Coronary artery (tissue), 2 donors: ENCODE measurements around the gene CBS.
"Not testable (repeated sequence)": the region's sequence is repeated elsewhere in the genome, so short reads cannot be mapped to it uniquely, and the experiment has no call there.

Source experiments
- DNase-seq: peaks from one replicate; pipeline ENCODE4 v3.0.0-alpha.2; 2017; ENCODE audit warnings: low spot score
- H3K27ac ChIP-seq, 2 donors: fragments of 200-600 bp; sonication (generic); one replicate each; pipeline ENCODE4 v1.5.1; 2016 to 2019
- H3K4me3 ChIP-seq: fragments of 200-600 bp; sonication (generic); 2 replicates; pipeline ENCODE4 v1.5.1; 2016; ENCODE audit warnings: mild to moderate bottlenecking, moderate library complexity
- TF ChIP-seq, protein P1 (sequence below): fragments of 200-600 bp; sonication (generic); IDR thresholded peaks from one replicate; pipeline ENCODE4 v1.5.1; 2019; ENCODE audit warnings: antibody characterized with exemption

CBS gene

DNA sequence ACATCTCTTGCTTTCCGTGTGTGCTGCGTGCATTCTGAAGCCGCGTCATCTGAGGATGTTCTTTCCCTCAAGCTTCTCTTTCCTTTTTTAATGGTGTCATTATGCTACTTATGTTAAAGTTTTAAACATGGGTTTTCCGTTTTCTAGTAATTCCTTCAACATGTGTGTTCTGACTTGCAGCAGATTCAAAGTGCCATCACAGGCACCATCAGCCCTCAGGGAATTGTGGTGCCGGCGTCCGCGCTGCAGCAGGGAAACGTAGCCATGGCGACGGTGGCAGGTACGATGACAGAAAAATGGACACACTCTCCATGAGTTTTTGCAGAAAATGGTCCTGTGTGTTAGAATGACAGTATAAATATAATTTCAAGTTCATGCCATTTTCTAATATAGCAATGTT, 58.9 kb downstream of the CBS start:
- no peak for DNase-seq
- Histone ChIP-seq H3K4me3 (no peak overlapping the region), H3K27ac (no peak overlapping the region)
- TF ChIP-seq, protein P1, sequence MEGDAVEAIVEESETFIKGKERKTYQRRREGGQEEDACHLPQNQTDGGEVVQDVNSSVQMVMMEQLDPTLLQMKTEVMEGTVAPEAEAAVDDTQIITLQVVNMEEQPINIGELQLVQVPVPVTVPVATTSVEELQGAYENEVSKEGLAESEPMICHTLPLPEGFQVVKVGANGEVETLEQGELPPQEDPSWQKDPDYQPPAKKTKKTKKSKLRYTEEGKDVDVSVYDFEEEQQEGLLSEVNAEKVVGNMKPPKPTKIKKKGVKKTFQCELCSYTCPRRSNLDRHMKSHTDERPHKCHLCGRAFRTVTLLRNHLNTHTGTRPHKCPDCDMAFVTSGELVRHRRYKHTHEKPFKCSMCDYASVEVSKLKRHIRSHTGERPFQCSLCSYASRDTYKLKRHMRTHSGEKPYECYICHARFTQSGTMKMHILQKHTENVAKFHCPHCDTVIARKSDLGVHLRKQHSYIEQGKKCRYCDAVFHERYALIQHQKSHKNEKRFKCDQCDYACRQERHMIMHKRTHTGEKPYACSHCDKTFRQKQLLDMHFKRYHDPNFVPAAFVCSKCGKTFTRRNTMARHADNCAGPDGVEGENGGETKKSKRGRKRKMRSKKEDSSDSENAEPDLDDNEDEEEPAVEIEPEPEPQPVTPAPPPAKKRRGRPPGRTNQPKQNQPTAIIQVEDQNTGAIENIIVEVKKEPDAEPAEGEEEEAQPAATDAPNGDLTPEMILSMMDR: no peak

DNA sequence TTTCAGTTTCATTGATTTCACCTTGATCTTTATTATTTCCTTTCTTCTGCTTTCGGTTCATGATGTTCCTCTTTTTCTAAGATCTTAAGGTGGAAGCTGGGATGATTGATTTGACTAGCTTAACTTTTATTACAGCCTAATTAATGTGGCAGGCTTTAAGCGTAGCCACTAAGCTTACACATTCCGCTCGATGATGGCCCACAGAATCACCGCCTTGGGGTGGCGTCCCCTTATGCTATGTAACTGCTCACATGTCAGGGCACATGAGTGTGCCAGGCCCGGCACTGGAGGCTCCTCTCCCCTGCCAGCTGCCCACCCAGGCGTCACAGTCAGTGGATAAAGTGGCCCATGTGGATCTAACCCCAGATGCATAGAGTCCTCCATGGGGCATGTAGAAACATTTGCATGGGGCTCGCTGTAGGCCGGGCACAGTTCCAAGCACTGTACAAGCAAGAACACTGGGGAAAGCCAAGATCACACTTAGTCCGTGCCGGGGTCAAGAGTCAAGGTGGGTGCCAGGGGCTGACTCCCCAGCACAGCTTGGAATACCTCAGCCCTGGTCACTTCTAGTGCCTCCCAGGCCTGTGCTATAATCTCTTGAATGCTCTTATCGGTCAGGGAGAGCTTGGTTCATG, 59.6 kb downstream of the CBS start:
- DNase-seq: no peak
- no peak overlapping the region for H3K4me3 ChIP-seq
- TF ChIP-seq, protein P1: no peak
- no peak overlapping the region for H3K27ac ChIP-seq

DNA sequence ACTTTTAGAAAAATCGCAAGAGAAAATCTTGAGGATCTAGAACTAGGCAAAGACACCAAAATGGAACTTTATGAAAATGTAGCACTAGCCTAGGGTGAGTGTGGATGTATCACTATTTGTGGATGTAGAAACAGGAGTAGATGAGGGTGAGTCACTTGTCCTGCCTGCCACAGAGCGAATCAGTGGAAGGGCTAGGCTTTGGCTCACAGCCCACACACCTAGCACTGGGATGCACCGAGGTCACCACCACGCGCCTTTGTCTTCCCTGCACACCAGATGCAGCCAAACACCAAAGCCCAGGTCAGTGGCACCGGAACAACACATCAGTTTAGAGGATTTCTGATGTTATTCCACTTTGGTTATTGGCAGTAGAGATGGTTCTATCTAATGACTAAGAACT, 63.0 kb downstream of the CBS start:
- DNase-seq: no peak
- TF ChIP-seq, protein P1: no peak
- H3K4me3 ChIP-seq: no peak overlapping the region
- no peak overlapping the region for H3K27ac ChIP-seq

DNA sequence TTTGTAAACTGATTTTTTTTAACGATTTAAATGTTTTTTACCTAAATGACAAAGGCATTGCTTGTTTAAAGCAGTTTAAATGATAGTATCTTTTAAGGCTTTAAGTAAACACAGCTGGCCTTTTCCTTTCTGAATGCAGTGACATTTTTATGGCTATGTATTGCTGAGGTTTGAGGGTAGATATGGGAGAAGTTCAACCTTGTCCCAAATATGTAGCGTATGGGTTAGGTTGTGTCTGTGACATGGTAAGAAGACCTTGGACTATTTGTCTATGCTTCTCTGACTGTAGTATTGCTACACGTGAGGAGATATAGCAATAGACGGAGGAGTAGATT, 68.8 kb downstream of the CBS start:
- TF ChIP-seq, protein P1: no peak
- Histone ChIP-seq H3K27ac (no peak overlapping the region), H3K4me3 (no peak overlapping the region)
- DNase-seq: no peak

DNA sequence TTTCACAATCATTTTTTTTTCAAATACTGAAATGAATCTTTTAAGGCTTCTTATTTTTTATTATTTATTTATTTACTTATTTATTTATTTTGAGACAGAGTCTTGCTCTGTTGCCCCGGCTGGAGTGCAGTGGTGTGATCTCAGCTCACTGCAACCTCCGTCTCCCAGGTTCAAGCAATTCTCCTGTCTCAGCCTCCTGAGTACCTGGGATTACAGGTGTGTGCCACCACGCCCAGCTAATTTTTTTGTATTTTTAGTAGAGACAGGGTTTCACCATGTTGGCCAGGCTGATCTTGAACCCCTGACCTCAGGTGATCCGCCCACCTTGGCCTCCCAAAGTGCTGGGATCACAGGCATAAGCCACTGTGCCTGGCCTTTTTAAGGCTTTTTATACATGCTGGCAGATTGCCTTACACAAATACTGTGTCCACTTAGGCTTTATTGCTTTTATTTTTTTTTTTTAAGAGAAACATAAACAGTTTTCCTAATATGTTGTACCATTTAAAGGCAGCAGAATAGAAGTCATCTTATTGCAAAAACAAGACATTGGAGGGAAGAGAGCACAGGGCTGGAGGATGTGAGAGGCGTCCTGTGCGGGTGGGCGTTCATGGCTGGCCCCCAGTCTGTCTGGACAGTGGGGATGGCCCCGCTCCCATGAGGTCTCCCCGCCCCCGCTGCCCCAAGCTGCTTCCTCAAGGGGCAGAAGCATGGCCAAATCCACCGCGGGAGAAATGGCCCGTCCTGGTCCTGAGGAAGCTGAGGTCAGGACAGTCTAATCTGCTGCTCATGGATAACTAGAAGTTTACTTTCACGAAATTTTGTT, 69.4 kb downstream of the CBS start:
- not testable (repeated sequence) for DNase-seq, H3K4me3 ChIP-seq, H3K27ac ChIP-seq

DNA sequence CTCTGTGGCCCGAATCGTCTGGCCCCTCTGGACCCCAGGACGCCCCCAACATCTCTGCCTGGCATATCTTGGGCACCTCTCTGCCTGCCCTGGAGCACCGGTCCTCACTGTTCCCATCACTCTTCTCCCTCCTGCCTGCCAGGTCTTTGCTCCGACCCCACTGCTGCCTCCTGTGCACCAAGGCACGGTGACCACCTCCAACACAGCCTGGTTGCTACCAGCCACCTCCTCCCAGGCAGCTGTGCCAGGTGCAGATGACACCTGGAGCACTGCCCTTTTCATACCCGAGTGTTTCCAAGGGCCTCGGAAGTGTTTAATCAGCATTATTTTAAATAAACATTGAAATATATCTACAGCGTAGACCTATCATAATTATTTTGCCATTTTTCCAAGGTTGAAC, 70.0 kb downstream of the CBS start:
- Histone ChIP-seq H3K27ac (no peak overlapping the region), H3K4me3 (no peak overlapping the region)
- TF ChIP-seq, protein P1: no peak
- no peak for DNase-seq

DNA sequence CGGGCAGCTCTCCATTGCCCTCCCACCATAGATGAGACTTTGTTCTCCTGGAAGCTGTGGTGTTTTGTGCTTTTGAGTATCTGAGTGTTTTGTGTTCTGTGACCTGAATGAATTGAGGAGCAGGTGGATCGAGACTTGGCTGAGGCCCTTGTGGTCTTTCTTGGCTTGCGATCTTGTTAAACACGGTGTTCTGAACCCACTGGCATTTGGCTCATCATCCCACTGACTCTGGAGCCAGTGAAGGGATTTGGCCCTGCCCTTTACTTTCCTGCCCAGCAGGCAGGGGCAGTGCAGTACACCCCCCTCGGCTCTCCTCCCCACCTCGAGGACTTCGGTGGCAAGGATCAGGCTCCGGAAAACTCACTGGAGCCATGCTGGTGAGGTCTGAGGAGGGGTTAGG, 70.7 kb downstream of the CBS start:
- TF ChIP-seq, protein P1: no peak
- Histone ChIP-seq H3K27ac (no peak overlapping the region), H3K4me3 (no peak overlapping the region)
- DNase-seq: no peak
